HG03571 (cell line): Measurements from ENCODE around the gene ARHGEF3.
"Not testable (repeated sequence)": the region's sequence is repeated elsewhere in the genome, so short reads cannot be mapped to it uniquely, and the experiment has no call there.

Experiments used
- ATAC-seq: cut with Tn5 transposase; IDR thresholded peaks from one replicate; pipeline ENCODE4 v1.9.1; 2021; ENCODE audit not compliant: unreplicated experiment

Gene ARHGEF3

DNA sequence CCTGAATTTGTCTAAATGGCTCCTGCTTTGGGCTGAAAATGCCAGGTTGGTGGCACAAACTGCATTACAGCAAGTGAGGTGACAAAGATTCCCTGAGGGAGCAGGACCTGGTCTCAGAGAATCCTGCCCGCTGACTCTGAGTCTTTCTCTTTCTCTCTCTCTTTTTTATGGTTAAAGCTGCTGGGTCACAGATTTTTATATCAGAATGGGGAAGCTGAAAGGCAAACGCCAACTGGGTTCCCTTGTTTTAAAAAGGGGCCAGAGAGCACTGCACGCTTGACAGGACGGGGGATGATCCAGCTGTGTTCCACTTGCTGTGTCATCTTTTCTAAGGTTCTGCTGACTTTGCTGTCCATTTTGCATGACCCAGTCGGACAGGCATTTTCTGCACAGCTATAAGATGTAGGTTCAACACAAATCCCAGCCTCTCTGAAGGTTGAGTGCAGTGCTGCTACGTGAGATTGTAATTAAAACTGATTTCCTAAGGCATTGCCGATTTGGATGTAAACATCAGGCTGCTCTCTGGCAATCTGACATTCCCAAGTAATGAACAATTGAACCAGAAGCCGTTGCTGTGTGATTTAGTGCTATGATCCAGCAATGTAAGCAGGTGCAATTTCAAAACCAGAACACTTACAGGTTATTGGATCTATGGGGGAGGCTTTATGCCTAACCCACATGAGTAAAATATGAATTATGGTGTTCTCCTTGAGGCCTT lies 25.8 kb downstream of the ARHGEF3 start:
- ATAC-seq: no peak

- no peak for ATAC-seq
Measured at GRCh38 chr3:56775445-56775837, 26.3 kb downstream of the ARHGEF3 start.

DNA sequence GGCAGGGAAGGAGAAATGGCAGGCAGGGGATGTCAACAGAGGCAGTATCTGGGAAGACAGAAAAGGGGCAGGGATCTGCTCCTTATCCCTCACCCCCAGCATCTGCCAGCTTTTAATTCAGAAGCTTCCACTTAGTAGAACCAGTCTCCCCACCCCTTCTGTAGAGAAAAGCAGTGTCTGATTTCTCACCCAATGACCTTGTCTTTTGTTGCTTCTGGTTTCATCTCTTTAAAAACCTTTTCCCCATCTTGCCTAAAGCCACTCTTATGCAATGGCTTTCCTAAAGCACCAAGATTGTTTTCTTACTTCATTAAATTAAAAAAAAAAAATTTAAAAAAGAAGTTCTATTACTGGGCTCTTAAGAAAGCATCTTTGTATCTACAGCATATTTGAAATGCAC lies 27.8 kb downstream of the ARHGEF3 start:
- ATAC-seq: no peak

DNA sequence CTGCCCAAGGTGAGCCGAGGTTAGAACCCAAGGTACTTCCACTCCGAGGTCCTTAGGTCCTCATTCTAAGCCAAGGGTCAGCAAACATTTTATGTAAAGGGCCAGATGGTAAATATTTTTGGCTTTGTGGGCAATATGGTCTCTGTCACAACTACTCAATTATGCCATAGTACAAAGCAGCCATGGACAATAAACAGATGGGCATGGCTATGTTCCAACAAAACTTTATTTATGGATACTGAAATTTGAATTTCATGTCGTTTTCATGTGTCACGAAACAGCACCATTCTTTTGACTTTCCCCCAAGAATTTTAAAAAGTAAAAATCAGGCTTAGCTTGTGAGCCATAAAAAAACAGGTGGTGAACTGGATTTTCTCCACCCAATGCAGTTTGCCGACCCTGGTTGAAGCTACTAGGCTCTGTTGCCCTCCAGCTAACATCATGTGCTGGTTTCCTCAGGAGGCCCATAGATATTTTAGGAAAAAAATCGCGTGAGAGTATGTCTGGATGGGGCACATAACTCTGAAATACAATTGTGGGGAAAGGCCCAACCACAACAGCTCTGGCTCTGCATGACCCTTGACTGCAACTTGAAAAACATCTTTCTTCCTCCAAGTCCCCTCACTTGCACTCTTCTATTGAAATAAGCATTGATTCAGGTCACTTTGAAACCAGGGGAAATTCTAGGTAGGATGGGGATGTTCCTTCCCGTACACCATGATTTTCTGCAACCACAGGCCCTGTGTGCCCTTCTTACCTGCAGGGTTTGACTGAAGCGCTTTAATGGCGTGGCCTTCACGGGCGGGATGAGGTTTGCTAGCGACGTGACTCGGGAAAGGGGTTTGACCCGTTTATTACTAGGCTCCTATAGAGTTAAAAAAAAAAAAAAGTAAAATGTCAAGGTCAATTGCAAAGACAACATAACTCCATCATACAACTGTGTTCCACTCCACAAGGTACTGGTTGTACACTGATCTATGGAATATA lies 28.5 kb downstream of the ARHGEF3 start:
- no peak for ATAC-seq

DNA sequence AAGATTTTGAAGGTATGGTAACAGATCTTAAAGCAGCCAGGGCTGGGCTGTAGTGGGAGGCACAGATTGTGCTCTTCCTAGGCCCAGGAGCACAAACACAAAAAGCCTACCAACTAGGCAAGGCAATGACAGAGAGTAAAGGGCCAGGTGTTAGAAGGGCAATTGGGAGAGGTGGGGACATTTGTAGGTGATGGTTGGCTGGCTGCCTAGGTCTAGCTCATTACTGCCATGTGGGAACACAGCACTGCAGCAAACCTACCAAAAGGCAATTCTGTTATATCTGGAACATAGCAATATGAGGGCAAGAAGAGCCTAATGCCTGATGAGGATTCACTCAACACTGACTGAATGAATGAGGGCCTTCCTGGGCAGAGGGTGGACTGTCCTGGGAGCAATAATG lies 30.4 kb downstream of the ARHGEF3 start:
- no peak for ATAC-seq

DNA sequence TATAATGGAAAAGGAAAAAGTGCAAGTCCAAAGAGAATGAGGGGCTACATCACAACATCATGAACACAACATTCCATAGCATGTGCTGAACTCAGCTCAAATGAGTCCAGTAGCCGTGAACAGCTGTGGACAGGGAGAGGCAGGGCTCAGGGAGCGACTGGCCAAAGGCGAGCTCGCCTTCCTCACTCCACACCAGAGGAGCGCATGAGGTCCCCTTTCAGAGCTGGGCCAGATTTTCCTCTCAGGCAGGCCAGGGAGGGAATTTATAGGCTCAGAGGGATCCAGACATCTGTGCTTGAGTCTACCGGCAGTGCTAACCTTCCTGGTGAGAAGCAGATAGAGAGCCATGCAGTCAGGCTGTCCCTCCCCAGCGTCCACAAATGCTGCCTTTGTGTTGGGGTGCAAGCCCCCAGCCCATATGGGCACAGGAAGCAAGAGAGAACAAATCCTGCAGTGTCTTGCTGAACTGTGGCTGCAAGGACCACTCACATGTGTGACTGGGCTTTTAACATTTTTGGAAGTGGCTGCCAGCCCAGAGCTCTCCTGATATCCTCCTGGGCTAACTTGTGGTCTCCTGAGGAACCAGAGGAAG lies 32.5 kb downstream of the ARHGEF3 start:
- ATAC-seq: no peak

- no peak for ATAC-seq
Measured at GRCh38 chr3:56764904-56765547, 36.7 kb downstream of the ARHGEF3 start.

- no peak for ATAC-seq
Measured at GRCh38 chr3:56764184-56764583, 37.6 kb downstream of the ARHGEF3 start.

DNA sequence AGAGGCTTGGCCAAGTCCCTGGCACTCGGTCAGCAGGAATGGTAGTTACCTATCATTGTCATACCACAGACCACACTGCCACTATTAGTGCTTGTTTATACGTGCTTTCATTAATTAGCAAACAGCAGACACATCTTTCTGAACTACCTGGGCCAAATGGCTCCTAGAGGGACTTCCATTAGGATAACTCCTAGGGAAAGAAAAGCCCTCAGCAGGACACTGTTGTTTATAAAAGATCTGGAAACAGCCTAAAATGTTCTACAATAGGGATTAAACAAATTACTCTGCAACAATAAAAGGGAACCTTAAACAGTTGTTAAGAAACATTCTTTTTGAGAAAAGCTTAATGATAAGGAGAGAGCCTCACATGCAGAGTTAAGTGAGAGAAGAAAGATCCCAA lies 38.5 kb downstream of the ARHGEF3 start:
- no peak for ATAC-seq

DNA sequence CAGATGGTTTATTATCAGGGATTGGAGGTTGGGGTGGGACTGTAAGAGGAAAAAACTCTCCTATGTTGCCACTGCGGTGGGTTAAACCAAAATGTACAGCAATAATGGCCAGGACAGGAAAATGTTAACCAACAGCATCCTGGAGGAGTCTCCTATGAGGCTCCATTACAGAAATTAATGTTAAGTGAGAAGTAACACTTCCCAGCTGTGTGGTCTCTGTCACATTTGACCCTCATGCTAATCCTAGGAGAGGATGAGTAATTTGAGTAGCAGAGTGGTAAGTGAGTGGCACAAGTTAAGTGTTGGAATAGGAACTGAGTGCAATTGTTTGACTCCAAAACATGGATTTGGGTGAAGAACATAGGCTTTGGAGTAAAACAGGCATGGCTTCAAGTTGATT lies 39.0 kb downstream of the ARHGEF3 start:
- no peak for ATAC-seq

- no peak for ATAC-seq
Measured at GRCh38 chr3:56761887-56762651, 39.7 kb downstream of the ARHGEF3 start.

- no peak for ATAC-seq
Measured at GRCh38 chr3:56761023-56761422, 40.7 kb downstream of the ARHGEF3 start.

DNA sequence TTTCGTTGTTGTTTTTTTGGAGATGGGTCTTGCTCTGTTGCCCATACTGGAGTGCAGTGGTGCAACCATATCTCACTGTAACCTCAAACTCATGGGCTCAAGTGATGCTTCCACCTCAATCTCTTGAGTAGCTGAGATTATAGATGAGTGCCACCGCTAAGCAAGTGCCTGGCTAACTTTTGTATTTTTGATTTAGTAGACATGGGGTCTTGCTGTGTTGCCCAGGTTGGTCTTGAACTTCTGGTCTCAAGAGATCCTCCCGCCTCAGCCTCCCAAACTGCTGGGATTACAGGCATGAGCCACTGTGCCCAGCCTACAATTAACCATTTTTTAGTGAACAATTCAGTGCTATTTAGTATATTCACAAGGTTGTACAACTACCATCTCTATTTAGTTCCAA lies 42.2 kb downstream of the ARHGEF3 start:
- ATAC-seq: no peak

DNA sequence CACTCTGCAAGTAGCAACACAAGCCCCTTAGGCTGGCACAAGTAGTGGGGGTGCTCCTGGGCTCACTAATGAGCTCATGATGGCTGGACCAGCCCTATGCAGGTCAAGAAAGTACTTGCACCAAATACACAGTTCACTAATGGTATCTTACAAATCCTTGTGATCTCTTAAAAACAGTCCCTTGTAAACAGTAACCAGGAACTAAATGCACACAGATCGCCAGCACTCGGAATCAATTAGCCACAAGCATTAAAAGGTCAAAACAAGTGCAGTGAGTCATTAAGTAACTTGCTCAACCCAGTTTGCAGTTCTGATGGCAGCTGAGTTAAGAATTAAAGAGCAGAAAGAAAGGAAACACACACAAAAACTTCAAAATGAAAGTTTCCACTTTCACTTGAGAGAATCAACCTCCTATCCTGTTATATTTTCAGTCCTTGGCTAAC lies 43.2 kb downstream of the ARHGEF3 start:
- ATAC-seq: peak; percentile 80

DNA sequence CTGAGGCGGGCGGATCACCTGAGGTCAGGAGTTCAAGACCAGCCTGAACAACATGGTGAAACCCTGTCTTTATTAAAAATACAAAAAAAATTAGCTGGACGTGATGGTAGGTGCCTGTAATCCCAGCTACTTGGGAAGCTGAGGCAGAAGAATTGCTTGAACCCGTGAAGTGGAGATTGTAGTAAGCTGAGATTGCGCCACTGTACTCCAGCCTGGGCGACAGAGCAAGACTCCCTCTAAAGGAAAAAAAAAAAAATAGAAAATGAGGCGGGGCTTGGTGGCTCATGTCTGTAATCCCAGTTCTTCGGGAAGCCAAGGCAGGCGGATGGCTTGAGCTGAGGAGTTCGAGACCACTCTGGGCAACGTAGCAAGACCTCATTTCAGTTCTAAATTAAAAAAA lies 43.7 kb downstream of the ARHGEF3 start:
- ATAC-seq: not testable (repeated sequence)

- ATAC-seq: no peak
Measured at GRCh38 chr3:56754741-56755417, 46.9 kb downstream of the ARHGEF3 start.

GRCh38 chr3:56753206-56753820 lies 48.4 kb downstream of the ARHGEF3 start:
- ATAC-seq: peak; percentile 79

- no peak for ATAC-seq
Measured at GRCh38 chr3:56751056-56751707, 50.6 kb downstream of the ARHGEF3 start.

DNA sequence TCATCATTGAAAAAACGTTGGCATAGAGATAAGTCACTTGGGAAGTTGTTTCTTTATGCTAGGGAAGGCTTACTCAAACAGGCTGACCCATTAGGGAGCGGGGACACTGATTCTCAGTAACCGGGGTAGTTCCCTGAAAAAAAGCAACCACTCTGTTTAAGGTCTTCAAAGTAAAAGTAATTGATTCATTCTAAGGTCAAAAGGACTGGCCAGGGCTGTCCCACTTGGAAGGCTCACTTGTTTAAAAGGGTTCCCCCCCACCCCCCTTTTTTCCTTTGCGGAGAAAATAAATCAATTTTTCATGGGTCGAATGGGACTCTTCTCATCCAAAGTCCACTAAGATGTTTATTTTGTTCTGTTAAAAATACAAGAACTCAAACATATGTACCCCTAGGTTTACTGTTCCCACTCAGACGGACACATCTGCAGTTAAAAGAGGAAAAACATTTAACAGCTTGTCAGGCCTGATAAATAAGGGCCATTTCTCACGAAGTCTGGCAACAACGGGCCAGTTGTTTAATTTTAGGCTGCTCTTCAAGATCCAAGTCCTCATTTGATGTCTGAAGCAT lies 53.0 kb downstream of the ARHGEF3 start:
- no peak for ATAC-seq
